T-helper 9 cell (primary cell): ENCODE data around the gene SVBP.

Experiments used
- DNase-seq: peaks from one replicate; pipeline ENCODE4 v3.0.0-alpha.2; 2020

SVBP gene

GRCh38 chr1:42797979-42798378 is 19.2 kb downstream of the SVBP start:
- no peak for DNase-seq

- no peak for DNase-seq
Observed at GRCh38 chr1:42797414-42797813, 19.8 kb downstream of the SVBP start.

GRCh38 chr1:42793824-42794223 is 23.4 kb downstream of the SVBP start:
- no peak for DNase-seq

DNA sequence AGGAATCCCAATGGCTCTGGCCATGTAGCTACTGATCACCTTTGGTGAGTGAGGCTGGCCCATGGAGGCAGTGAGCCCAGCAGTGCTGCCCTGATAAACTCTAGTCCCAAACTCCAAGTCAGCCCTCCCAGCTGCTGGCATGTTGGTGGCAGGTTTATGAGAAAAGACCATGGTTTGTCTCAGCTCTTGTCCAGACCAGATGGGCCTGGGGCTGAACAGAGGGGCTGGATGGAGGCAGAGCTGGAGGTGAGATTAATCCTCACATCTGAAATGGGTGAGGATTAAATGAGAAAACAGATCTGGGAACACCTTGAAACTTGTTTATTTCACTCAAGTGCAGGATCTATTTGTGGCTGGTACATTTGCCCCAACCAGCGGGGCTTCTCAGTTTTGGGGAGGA is 29.2 kb downstream of the SVBP start:
- no peak for DNase-seq

- DNase-seq = no peak
Observed at GRCh38 chr1:42786097-42786496, 31.1 kb downstream of the SVBP start.

GRCh38 chr1:42784946-42785693 is 32.1 kb downstream of the SVBP start, which contains the start of gene TMEM269:
Gene TMEM269 (plus strand): TSS chr1:42784991. CDS start chr1:42789894, 4,903 bp downstream.
- peak; percentile 13 for DNase-seq

DNA sequence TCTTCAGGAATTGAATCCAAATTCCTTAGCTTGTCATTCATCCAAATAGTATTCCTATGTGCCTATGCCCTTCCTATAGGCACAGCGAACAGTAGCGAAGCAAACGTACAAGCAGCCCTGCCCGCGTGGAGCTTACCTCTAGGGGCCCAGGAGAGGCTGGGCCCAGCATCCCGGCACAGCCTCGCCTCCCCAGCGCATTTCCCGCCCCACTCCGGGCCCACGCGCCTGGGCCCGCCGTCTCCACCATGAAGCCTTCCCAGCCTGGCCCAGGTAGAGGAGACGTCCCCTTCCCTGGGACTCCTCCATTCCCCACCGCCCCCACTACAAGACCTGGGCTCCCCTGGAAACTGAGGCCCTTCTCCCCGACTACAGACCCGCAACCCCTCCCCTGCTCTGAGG is 32.7 kb downstream of the SVBP start:
- DNase-seq = no peak

DNA sequence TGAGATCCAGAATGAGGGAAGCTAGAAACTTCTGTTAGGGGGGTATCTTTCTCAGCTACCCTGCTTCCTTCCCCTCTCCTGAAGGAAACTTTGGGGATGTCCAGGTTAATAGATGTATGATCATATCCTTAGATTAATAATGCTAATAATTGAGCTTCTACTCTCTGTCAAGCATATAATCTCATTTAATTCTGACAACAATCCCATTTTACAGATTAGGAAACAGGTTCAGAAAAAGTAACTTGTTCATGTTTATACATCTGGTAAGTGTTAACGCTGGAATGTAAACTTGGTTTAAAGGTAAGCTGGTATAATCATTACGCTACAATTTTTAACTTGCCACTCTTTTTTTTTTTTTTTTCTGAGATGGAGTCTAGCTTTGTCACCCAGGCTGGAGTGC is 34.1 kb downstream of the SVBP start:
- DNase-seq = no peak

- DNase-seq = no peak
Observed at GRCh38 chr1:42780176-42780575, 37.0 kb downstream of the SVBP start.

GRCh38 chr1:42779725-42780124 is 37.5 kb downstream of the SVBP start:
- DNase-seq = no peak

- DNase-seq = no peak
Observed at GRCh38 chr1:42777852-42778251, 39.3 kb downstream of the SVBP start.

DNA sequence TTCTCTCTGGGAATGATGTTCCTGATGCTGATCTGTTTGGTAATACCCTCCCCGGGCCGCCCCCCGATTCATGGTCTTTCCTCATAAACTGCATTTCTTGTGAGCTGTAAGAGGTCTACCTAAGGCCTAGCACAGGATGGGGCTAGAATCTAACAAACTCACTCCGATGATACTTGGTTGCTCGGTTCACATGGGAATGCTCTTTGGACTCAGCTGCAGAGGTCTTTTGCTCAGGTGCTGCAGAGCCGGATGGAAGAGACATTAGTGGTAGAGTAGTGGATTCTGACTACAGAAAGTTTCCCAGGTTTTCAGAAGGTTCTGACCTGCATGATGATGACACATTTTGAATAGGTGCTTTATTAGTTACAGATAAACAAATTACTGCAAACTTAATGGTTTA is 40.7 kb downstream of the SVBP start:
- DNase-seq = no peak

DNA sequence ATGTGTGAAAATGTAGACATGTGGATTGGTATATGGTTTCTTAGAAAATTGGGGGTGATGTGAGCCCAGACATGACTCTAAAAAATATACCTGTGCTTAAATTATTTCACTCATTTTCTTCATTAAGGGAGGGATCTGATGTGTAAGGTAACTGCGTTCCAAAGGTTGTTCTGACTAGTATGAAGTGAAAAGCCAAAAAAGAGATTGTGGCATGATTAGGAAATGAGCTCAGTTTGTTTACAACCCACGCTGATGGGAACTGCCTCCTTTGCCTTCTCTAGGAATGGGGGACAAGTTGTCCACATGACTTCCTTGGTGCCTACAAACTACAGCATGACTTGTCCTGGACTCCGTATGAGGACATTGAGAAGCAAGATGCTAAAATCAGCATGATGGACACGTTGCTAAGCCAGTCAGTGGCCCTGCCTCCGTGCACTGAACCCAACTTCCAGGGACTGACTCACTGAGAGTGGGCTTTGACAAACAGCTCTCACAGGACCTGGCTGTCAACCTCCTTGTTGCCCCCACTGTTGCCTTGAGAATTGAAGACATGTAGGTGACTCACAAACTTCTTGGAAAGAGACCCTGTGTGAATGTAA is 42.2 kb downstream of the SVBP start:
- DNase-seq = no peak

GRCh38 chr1:42773420-42773819 is 43.8 kb downstream of the SVBP start:
- DNase-seq = no peak

- no peak for DNase-seq
Observed at GRCh38 chr1:42769811-42770210, 47.4 kb downstream of the SVBP start.

DNA sequence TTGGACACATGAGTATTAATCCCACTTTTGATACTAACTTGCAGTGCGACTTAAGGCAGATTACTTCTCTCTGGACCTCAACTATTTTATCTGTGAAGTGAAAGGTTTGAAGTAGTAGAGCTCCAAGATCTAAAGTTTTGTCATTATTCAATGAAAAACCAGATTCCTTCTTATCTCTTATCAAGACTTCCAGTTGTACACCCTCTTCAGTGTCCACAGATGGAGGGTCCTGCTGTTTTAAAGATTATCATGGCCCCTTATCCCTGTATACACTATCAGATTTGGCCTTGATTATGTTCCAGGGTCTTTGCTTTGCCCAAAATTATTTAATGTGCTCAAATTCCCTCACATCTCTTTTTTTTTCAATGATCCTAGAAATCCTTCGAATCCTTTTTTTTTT is 49.0 kb downstream of the SVBP start:
- no peak for DNase-seq

- no peak for DNase-seq
Observed at GRCh38 chr1:42767510-42768000, 49.6 kb downstream of the SVBP start.

DNA sequence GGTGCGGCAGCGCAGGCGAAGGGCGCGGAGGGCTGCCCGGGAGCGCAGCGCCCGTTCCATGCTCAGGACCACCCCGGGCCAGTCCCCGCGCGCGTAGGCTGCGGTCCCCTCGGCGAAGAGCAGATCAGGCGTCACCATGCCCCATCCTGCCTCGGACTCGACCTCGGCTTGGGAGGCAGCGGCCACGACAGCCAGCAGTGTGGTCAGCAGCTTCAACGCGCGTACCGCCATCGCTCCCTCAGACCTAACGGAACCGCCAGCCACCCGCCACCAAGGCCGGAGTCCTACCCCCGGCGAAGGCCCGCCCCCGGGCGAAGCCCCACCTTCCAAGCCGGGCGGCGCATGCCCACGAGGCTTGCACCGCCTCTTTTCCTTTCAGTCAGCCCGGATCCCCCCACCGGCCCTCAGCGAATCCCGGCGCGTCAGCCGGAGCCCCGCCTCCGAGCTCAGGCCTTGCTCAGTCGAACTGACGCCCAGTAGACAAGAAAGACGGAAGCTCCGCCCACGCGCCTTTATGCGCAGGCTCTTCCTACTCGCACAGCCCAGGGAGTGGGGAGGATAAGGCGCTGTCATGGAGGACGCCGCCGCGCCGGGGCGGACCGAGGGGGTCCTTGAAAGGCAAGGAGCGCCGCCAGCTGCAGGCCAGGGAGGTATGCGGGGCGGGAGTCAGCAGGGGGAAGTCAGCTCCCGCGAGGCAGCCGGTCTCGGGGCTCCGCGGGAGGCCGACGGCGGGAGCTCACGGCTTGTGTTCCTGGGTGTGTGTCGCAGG is 50.3 kb downstream of the SVBP start, which contains the start of the genes C1orf50 and P3H1:
Gene C1orf50 (plus strand): TSS at position 509 of the 769 bp plus-strand sequence. CDS start 63 bp downstream, at position 572.
Gene P3H1 (minus strand): TSS at position 288 of the 769 bp plus-strand sequence. CDS start 57 bp downstream, at position 231.
- peak; percentile 99 for DNase-seq

- DNase-seq = no peak
Observed at GRCh38 chr1:42765832-42766740, 51.1 kb downstream of the SVBP start.

DNA sequence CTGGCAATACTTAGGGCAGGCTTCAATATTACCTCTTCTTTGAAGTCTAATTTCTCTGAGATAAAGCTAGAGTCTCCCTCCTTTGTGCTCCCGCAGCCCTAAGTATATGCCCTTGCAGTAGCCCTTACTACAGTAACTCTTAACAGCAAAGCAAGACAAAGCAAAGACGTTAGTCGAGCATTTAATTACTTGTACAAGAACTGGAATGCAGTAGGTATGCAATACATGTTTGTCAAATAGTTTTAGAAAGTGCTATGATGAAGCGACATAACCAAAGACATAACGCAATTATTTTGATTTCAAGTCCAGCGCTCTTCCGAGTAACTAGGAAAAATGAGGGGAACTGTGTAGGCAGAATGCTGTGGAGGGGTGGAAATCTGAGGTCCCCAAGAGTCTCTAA is 51.9 kb downstream of the SVBP start:
- no peak for DNase-seq

GRCh38 chr1:42762269-42762668 is 54.9 kb downstream of the SVBP start:
- DNase-seq = no peak

- no peak for DNase-seq
Observed at GRCh38 chr1:42761567-42761966, 55.6 kb downstream of the SVBP start.
